NAMALWA (cell line): ENCODE data around the gene PTX3.

Experiments
- DNase-seq: peaks from one replicate; pipeline ENCODE4 v3.0.0-alpha.2; 2015; ENCODE audit warnings: low spot score

Gene PTX3

GRCh38 chr3:157423337-157423736, 13.3 kb upstream of the PTX3 start:
- DNase-seq: no peak

GRCh38 chr3:157427901-157428300, 8.7 kb upstream of the PTX3 start:
- DNase-seq: no peak

GRCh38 chr3:157428853-157429252, 7.8 kb upstream of the PTX3 start:
- DNase-seq: no peak

- no peak for DNase-seq
Measured at GRCh38 chr3:157429708-157430107, 6.9 kb upstream of the PTX3 start.

- DNase-seq: no peak
Measured at GRCh38 chr3:157438194-157438730, 1.6 kb downstream of the PTX3 start.

- no peak for DNase-seq
Measured at GRCh38 chr3:157441102-157441624, 4.5 kb downstream of the PTX3 start.

- DNase-seq: no peak
Measured at GRCh38 chr3:157442729-157443128, 6.1 kb downstream of the PTX3 start.

GRCh38 chr3:157443905-157444796, 7.5 kb downstream of the PTX3 start:
- DNase-seq: no peak

- DNase-seq: no peak
Measured at GRCh38 chr3:157444797-157445184, 8.1 kb downstream of the PTX3 start.

- no peak for DNase-seq
Measured at GRCh38 chr3:157445857-157446256, 9.2 kb downstream of the PTX3 start.

GRCh38 chr3:157447026-157447694, 10.5 kb downstream of the PTX3 start:
- DNase-seq: peak; percentile 42

GRCh38 chr3:157452097-157452496, 15.4 kb downstream of the PTX3 start:
- DNase-seq: no peak

- DNase-seq: no peak
Measured at GRCh38 chr3:157453824-157454223, 17.2 kb downstream of the PTX3 start.

GRCh38 chr3:157459706-157460105, 23.1 kb downstream of the PTX3 start:
- DNase-seq: no peak

- DNase-seq: no peak
Measured at GRCh38 chr3:157460253-157460652, 23.6 kb downstream of the PTX3 start.

- no peak for DNase-seq
Measured at GRCh38 chr3:157463816-157464215, 27.2 kb downstream of the PTX3 start.

GRCh38 chr3:157464321-157464720, 27.7 kb downstream of the PTX3 start:
- DNase-seq: no peak

GRCh38 chr3:157465741-157466140, 29.1 kb downstream of the PTX3 start:
- DNase-seq: no peak

GRCh38 chr3:157467200-157467599, 30.6 kb downstream of the PTX3 start:
- no peak for DNase-seq

- no peak for DNase-seq
Measured at GRCh38 chr3:157469561-157470294, 33.1 kb downstream of the PTX3 start.

- no peak for DNase-seq
Measured at GRCh38 chr3:157471064-157471463, 34.4 kb downstream of the PTX3 start.

- DNase-seq: no peak
Measured at GRCh38 chr3:157472648-157473047, 36.0 kb downstream of the PTX3 start.
